Caco-2 (cell line): ENCODE results near the gene LRP1-AS. TPM values are rescaled to one million over a fixed set of nuclear protein-coding genes. Genes with fewer than 3 reads are reported as not detected.

Experiments used
- BruUV-seq: library from RNA; stranded (reverse); fragments of 400-500 nt; replicated peaks from 2 replicates; lab custom pipeline; 2021; lab: Mats Ljungman, UMichigan
- CTCF ChIA-PET: fragments of 300-600 bp; sonication (Branson Sonifier 250); formaldehyde crosslinking; loops from one replicate; lab custom pipeline; 2022; ENCODE audit warnings: antibody characterized with exemption; lab: Charles Lee
- POLR2A ChIA-PET: fragments of 300-600 bp; sonication (Branson Sonifier 250); formaldehyde crosslinking; loops from one replicate; lab custom pipeline; 2022; ENCODE audit warnings: antibody characterized with exemption; lab: Charles Lee
- DNase-seq, 2 experiments: peaks; one replicate each; pipeline versions ENCODE4 v3.0.0 to v3.0.0-alpha.2; 2020 to 2022
- H3K27me3 ChIP-seq: replicated peaks from 2 replicates; pipeline ENCODE4 v1.6.0; 2011; ENCODE audit warnings: low read length; ENCODE audit not compliant: control insufficient read depth, insufficient read depth
- H3K36me3 ChIP-seq: 2 replicates; pipeline ENCODE4 v1.5.1; 2011; ENCODE audit warnings: low read length; ENCODE audit not compliant: control insufficient read depth, insufficient read depth
- H3K4me1 ChIP-seq: fragments of 250-450 bp; sonication (Bioruptor Pico); 2 replicates; pipeline ENCODE4 v1.5.1; 2020; ENCODE audit warnings: mild to moderate bottlenecking
- H3K4me3 ChIP-seq: 2 replicates; pipeline ENCODE4 v1.5.1; 2011; ENCODE audit warnings: low read depth, mild to moderate bottlenecking, control low read depth, low read length
- H3K9me3 ChIP-seq: fragments of 250-450 bp; sonication (Bioruptor Pico); 2 replicates; pipeline ENCODE4 v1.5.1; 2020; ENCODE audit warnings: mild to moderate bottlenecking, moderate library complexity
- H3K27ac Mint-ChIP-seq: one replicate; pipeline ENCODE4 v1.8.0; 2022; ENCODE audit warnings: mixed read lengths; ENCODE audit not compliant: unreplicated experiment
- H3K27me3 Mint-ChIP-seq: one replicate; pipeline ENCODE4 v1.8.0; 2022; ENCODE audit warnings: mixed read lengths; ENCODE audit not compliant: insufficient read depth, unreplicated experiment
- H3K36me3 Mint-ChIP-seq: one replicate; pipeline ENCODE4 v1.8.0; 2022; ENCODE audit warnings: mild to moderate bottlenecking, mixed read lengths; ENCODE audit not compliant: insufficient read depth, unreplicated experiment
- H3K4me1 Mint-ChIP-seq: one replicate; pipeline ENCODE4 v1.8.0; 2022; ENCODE audit warnings: low read depth, mixed read lengths; ENCODE audit not compliant: unreplicated experiment
- H3K4me3 Mint-ChIP-seq: one replicate; pipeline ENCODE4 v1.8.0; 2022; ENCODE audit warnings: mild to moderate bottlenecking, moderate library complexity, mixed read lengths; ENCODE audit not compliant: unreplicated experiment
- H3K9me3 Mint-ChIP-seq: one replicate; pipeline ENCODE4 v1.8.0; 2022; ENCODE audit warnings: mixed read lengths; ENCODE audit not compliant: unreplicated experiment
- intact Hi-C: fragments of 100-400 bp; cut with micrococcal nuclease; formaldehyde crosslinking; loops from one replicate; pipeline ENCODE4 v1.10.0; 2022; ENCODE audit not compliant: unreplicated experiment
- total RNA-seq: library from RNA; stranded (reverse); gene quantifications from 2 replicates; pipeline ENCODE4 v1.2.3, GENCODE V29; 2022
- TF ChIP-seq, protein P1 (sequence below), 2 experiments: fragments of 200-600 bp in 1 of 2; IDR thresholded peaks; 1 replicate in 1 of 2; 2 replicates in 1 of 2; pipeline versions ENCODE4 v1.5.1 to v1.8.0; 2011 to 2022; ENCODE audit warnings: antibody characterized with exemption in 1 of 2, control low read depth in 1 of 2, inconsistent platforms in 1 of 2, low read depth in 1 of 2, low read length in 1 of 2, mild to moderate bottlenecking in 1 of 2, moderate library complexity in 1 of 2; ENCODE audit not compliant: insufficient read depth in 1 of 2, severe bottlenecking in 1 of 2, unreplicated experiment in 1 of 2

LRP1-AS gene
- total RNA-seq, 1 experiment from 2014 or later = not detected

- Histone ChIP-seq H3K9me3 (no peaks in the 10 kb centered on the region), H3K36me3 (no peaks in the 10 kb centered on the region), H3K4me3 (no peak overlapping the region), H3K4me1 (peaks cover 49% of the 10 kb centered on the region), H3K27me3 (no peaks in the 10 kb centered on the region)
- DNase-seq = peak in 1 of 2 experiments; percentile 37
- BruUV-seq = no TSS peak
- POLR2A ChIA-PET = interaction anchor here (0.5 to 2.1 kb wide), 4 partner anchors 14 to 96 kb away, joined by 3 to 10 read pairs (median 4); partner anchors contain the start of genes LRP1-AS and SHMT2
- TF ChIP-seq, protein P1, sequence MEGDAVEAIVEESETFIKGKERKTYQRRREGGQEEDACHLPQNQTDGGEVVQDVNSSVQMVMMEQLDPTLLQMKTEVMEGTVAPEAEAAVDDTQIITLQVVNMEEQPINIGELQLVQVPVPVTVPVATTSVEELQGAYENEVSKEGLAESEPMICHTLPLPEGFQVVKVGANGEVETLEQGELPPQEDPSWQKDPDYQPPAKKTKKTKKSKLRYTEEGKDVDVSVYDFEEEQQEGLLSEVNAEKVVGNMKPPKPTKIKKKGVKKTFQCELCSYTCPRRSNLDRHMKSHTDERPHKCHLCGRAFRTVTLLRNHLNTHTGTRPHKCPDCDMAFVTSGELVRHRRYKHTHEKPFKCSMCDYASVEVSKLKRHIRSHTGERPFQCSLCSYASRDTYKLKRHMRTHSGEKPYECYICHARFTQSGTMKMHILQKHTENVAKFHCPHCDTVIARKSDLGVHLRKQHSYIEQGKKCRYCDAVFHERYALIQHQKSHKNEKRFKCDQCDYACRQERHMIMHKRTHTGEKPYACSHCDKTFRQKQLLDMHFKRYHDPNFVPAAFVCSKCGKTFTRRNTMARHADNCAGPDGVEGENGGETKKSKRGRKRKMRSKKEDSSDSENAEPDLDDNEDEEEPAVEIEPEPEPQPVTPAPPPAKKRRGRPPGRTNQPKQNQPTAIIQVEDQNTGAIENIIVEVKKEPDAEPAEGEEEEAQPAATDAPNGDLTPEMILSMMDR (IDR thresholded peaks at IDR 0.05; ENCODE audit: insufficient read depth in 1 of 2, low read depth in 1 of 2, low read length in 1 of 2, severe bottlenecking in 1 of 2, unreplicated experiment in 1 of 2) = no peak
- Mint-ChIP-seq H3K9me3 (no peaks in the 10 kb centered on the region), H3K4me1 (peaks cover 52% of the 10 kb centered on the region), H3K4me3 (peak overlapping the region; percentile 50), H3K27me3 (no peaks in the 10 kb centered on the region), H3K27ac (peak overlapping the region; percentile 95), H3K36me3 (peaks cover 31% of the 10 kb centered on the region)
- intact Hi-C loops = no loop called here
- CTCF ChIA-PET = interaction anchor here (0.7 to 1.3 kb wide), 4 partner anchors 14 to 50 kb away, joined by 3 to 7 read pairs (median 4); no protein-coding TSS in a partner anchor
Observed at GRCh38 chr12:57133013-57133569, 14.3 kb downstream of the LRP1-AS start.

GRCh38 chr12:57131896-57132744, 15.3 kb downstream of the LRP1-AS start:
- Histone ChIP-seq H3K9me3 (no peaks in the 10 kb centered on the region), H3K4me1 (peaks cover 43% of the 10 kb centered on the region), H3K36me3 (no peaks in the 10 kb centered on the region), H3K4me3 (no peak overlapping the region), H3K27me3 (no peaks in the 10 kb centered on the region)
- Mint-ChIP-seq H3K36me3 (peaks cover 35% of the 10 kb centered on the region), H3K4me1 (peaks cover 46% of the 10 kb centered on the region), H3K27ac (peak overlapping the region; percentile 95), H3K27me3 (no peaks in the 10 kb centered on the region), H3K9me3 (no peaks in the 10 kb centered on the region), H3K4me3 (peak overlapping the region; percentile 50)
- no TSS peak for BruUV-seq
- POLR2A ChIA-PET = interaction anchor here (0.5 to 2.1 kb wide), 2 partner anchors 91 to 97 kb away, joined by 4 read pairs; partner anchors contain the start of gene SHMT2
- CTCF ChIA-PET = interaction anchor here (0.7 to 1.3 kb wide), 3 partner anchors 15 to 51 kb away, joined by 3 to 7 read pairs (median 3); no protein-coding TSS in a partner anchor
- intact Hi-C loops = no loop called here
- TF ChIP-seq, protein P1 (IDR thresholded peaks at IDR 0.05; ENCODE audit: insufficient read depth in 1 of 2, low read depth in 1 of 2, low read length in 1 of 2, severe bottlenecking in 1 of 2, unreplicated experiment in 1 of 2) = no peak
- DNase-seq = no peak

GRCh38 chr12:57130941-57131340, 16.5 kb downstream of the LRP1-AS start:
- Histone ChIP-seq H3K4me1 (peaks cover 51% of the 10 kb centered on the region), H3K36me3 (no peaks in the 10 kb centered on the region), H3K4me3 (peak overlapping the region; percentile 7; the same call in 1 of the 2 replicates), H3K27me3 (no peaks in the 10 kb centered on the region), H3K9me3 (no peaks in the 10 kb centered on the region)
- Mint-ChIP-seq H3K9me3 (no peaks in the 10 kb centered on the region), H3K36me3 (peaks cover 35% of the 10 kb centered on the region), H3K27ac (no peak overlapping the region), H3K27me3 (no peaks in the 10 kb centered on the region), H3K4me1 (peaks cover 54% of the 10 kb centered on the region), H3K4me3 (peak overlapping the region; percentile 59)
- intact Hi-C loops = no loop called here
- TF ChIP-seq, protein P1 (IDR thresholded peaks at IDR 0.05; ENCODE audit: insufficient read depth in 1 of 2, low read depth in 1 of 2, low read length in 1 of 2, severe bottlenecking in 1 of 2, unreplicated experiment in 1 of 2) = no peak
- no TSS peak for BruUV-seq
- ChIA-PET CTCF (interaction anchor here (0.6 to 0.8 kb wide), 2 partner anchors 19 to 324 kb away, joined by 3 read pairs; partner anchors contain the start of gene INHBE), POLR2A (no interaction called here)
- DNase-seq = peak in 1 of 2 experiments; percentile 31
